GM21528 (cell line): ENCODE results near the gene TMCC3.
"Not testable (repeated sequence)": the region's sequence is repeated elsewhere in the genome, so short reads cannot be mapped to it uniquely, and the experiment has no call there.

Experiments used
- ATAC-seq: cut with Tn5 transposase; IDR thresholded peaks from one replicate; pipeline ENCODE4 v1.9.1; 2021; ENCODE audit warnings: mild to moderate bottlenecking, moderate library complexity; ENCODE audit not compliant: unreplicated experiment, low FRiP score

TMCC3 gene

GRCh38 chr12:94650143-94651056, at the start of gene TMCC3:
TMCC3 (minus strand) TSS chr12:94650557; CDS start chr12:94650430, 127 bp downstream.
- peak; percentile 71 for ATAC-seq

GRCh38 chr12:94699801-94700200, 49.4 kb upstream of the TMCC3 start:
- ATAC-seq, result no peak

- no peak for ATAC-seq
Observed at GRCh38 chr12:94698578-94698977, 48.2 kb upstream of the TMCC3 start.

- ATAC-seq, result no peak
Observed at GRCh38 chr12:94697631-94698030, 47.3 kb upstream of the TMCC3 start.

- ATAC-seq, result no peak
Observed at GRCh38 chr12:94694732-94695131, 44.4 kb upstream of the TMCC3 start.

- not testable (repeated sequence) for ATAC-seq
Observed at GRCh38 chr12:94692826-94693225, 42.5 kb upstream of the TMCC3 start.

GRCh38 chr12:94690198-94690771, 39.9 kb upstream of the TMCC3 start:
- no peak for ATAC-seq

GRCh38 chr12:94689646-94690036, 39.3 kb upstream of the TMCC3 start:
- ATAC-seq, result no peak

GRCh38 chr12:94689002-94689645, 38.8 kb upstream of the TMCC3 start:
- no peak for ATAC-seq

GRCh38 chr12:94687891-94688290, 37.5 kb upstream of the TMCC3 start:
- no peak for ATAC-seq

GRCh38 chr12:94686834-94687628, 36.7 kb upstream of the TMCC3 start:
- no peak for ATAC-seq

GRCh38 chr12:94684416-94685142, 34.2 kb upstream of the TMCC3 start:
- ATAC-seq, result no peak

GRCh38 chr12:94679554-94680195, 29.3 kb upstream of the TMCC3 start:
- ATAC-seq, result no peak

GRCh38 chr12:94678849-94679248, 28.5 kb upstream of the TMCC3 start:
- ATAC-seq, result no peak

GRCh38 chr12:94678379-94678778, 28.0 kb upstream of the TMCC3 start:
- no peak for ATAC-seq

- ATAC-seq, result no peak
Observed at GRCh38 chr12:94677778-94678177, 27.4 kb upstream of the TMCC3 start.

- ATAC-seq, result no peak
Observed at GRCh38 chr12:94676922-94677321, 26.6 kb upstream of the TMCC3 start.

- ATAC-seq, result peak; percentile 60
Observed at GRCh38 chr12:94676031-94676641, 25.8 kb upstream of the TMCC3 start.

- ATAC-seq, result no peak
Observed at GRCh38 chr12:94674835-94675234, 24.5 kb upstream of the TMCC3 start.
